ENCODE results near the gene MGMT. TPM values are rescaled to one million over a fixed set of nuclear protein-coding genes. Genes with fewer than 3 reads are reported as not detected.

The MGMT gene
- total and polyA plus RNA-seq, 2 donors (not counting 3 experiments of a cell fraction or from before 2014, with no cell fraction given): 15.0 to 15.2 TPM

DNA sequence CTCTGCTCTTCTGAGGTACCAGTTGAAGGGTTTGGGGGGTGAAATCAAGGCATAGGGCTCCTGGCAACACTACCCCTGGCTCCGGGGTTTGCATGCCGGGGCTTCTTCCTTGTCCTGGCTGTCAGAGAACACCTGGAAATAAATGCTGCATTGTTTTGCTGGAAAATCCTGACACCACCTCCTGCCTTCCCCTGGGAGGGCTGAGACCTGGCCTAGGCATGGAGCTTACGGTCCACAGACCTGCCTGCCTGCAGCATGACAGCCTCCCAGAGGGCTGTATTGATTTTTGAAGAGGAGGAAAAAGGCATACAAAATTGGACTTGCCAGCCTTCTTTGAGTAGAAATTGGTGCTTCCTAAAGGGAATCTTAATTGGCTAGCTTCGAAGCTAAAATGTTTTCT is 227.1 kb downstream of the MGMT start:
- intact Hi-C loops (cut with micrococcal nuclease): no loop called here
- POLR2A ChIA-PET: no interaction called here

DNA sequence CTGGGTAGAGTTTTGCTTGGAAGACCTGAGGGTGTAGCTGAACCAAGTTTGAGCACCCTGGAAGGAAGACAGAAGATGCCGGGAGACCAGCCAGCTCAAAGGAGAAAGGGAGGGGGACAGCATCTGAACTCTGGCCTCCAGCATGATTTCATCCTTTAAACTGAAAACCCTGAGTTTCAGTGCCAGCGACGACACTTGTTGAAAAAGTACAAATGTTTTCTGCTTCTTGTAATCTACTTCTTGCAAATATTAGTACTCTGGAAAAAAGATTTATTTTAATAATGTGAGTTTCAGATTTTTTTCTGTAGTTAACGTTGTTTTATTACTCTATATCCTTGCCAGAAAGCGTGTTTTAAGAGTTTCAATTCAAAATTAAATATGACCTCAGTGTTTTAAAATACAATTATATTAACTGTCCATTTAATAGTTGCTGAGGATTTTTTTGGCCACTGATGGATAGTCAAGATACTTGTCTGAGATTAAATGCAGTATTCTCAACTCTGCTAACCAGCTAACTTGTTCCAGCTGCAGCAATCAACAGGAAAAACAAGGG is 227.7 kb downstream of the MGMT start:
- Histone ChIP-seq H3K27me3 (ENCODE audit: control insufficient read depth in 2 of 2, insufficient read depth in 2 of 2, low read length in 2 of 2) (no peaks in the 10 kb centered on the region), H3K79me2 (ENCODE audit: control insufficient read depth, insufficient read depth, low read length) (no peaks in the 10 kb centered on the region), H3K4me3 (replicated peaks in 1 of 3; ENCODE audit: insufficient read depth in 1 of 3, low read depth in 1 of 3, low read length in 3 of 3) (no peak overlapping the region), H3K9me3 (replicated peaks; ENCODE audit: control insufficient read depth, insufficient read depth, low read length) (no peaks in the 10 kb centered on the region), H3K9ac (replicated peaks; ENCODE audit: extremely low read depth, insufficient read depth, low read length) (no peak overlapping the region), H3K4me1 (ENCODE audit: control insufficient read depth, extremely low read depth, insufficient read depth, low read length) (no peaks in the 10 kb centered on the region), H3K4me2 (ENCODE audit: insufficient read depth, low read length) (no peak overlapping the region), H3K36me3 (ENCODE audit: control insufficient read depth in 2 of 2, extremely low read depth in 1 of 2, insufficient read depth in 2 of 2, low read length in 2 of 2) (no peaks in the 10 kb centered on the region), H2AFZ (ENCODE audit: low read depth, low read length) (no peak overlapping the region), H3K9me1 (replicated peaks; ENCODE audit: control insufficient read depth, extremely low read depth, insufficient read depth, low read length) (no peaks in the 10 kb centered on the region), H3K27ac (ENCODE audit: insufficient read depth, low read depth, low read length) (no peak overlapping the region), H4K20me1 (replicated peaks; ENCODE audit: control insufficient read depth, extremely low read depth, insufficient read depth, low read length) (no peaks in the 10 kb centered on the region)
- no peak for FAIRE-seq
- dilution Hi-C loops (cut with MboI; ENCODE audit: extremely low pct_ligation_motif_present, low sequenced_read_pairs): no loop called here
- no TSS peak for BruUV-seq (replicated peaks)
- no peak for TF ChIP-seq GATA2 (IDR thresholded peaks at IDR 0.05; ENCODE audit: insufficient read depth, insufficient read length, low read depth, low read length)
- TF ChIP-seq, protein P1, sequence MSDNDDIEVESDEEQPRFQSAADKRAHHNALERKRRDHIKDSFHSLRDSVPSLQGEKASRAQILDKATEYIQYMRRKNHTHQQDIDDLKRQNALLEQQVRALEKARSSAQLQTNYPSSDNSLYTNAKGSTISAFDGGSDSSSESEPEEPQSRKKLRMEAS (IDR thresholded peaks at IDR 0.05; ENCODE audit: insufficient read depth, insufficient read length): no peak
- ChIA-PET CTCF (no interaction called here), POLR2A (no interaction called here)
- intact Hi-C loops (cut with micrococcal nuclease): no loop called here
- DNase-seq (ENCODE audit: low read depth, low spot score): no peak

More for the DNA sequence above, 227.1 kb downstream of the MGMT start:
- no peaks in the 10 kb centered on the region for H3K4me1 ChIP-seq (ENCODE audit: control insufficient read depth, extremely low read depth, insufficient read depth, low read length)
- no peaks in the 10 kb centered on the region for H3K36me3 ChIP-seq (ENCODE audit: control insufficient read depth in 2 of 2, extremely low read depth in 1 of 2, insufficient read depth in 2 of 2, low read length in 2 of 2)
- H4K20me1 ChIP-seq (replicated peaks; ENCODE audit: control insufficient read depth, extremely low read depth, insufficient read depth, low read length): no peaks in the 10 kb centered on the region
- no peak overlapping the region for H3K4me3 ChIP-seq (replicated peaks in 1 of 3; ENCODE audit: insufficient read depth in 1 of 3, low read depth in 1 of 3, low read length in 3 of 3)
- no peaks in the 10 kb centered on the region for H3K9me3 ChIP-seq (replicated peaks; ENCODE audit: control insufficient read depth, insufficient read depth, low read length)
- no peak overlapping the region for H3K4me2 ChIP-seq (ENCODE audit: insufficient read depth, low read length)
- H3K27me3 ChIP-seq (ENCODE audit: control insufficient read depth in 2 of 2, insufficient read depth in 2 of 2, low read length in 2 of 2): no peaks in the 10 kb centered on the region
- DNase-seq (ENCODE audit: low read depth, low spot score): no peak
- H3K27ac ChIP-seq (ENCODE audit: insufficient read depth, low read depth, low read length): no peak overlapping the region
- BruUV-seq (replicated peaks): no TSS peak
- dilution Hi-C loops (cut with MboI; ENCODE audit: extremely low pct_ligation_motif_present, low sequenced_read_pairs): no loop called here
- H2AFZ ChIP-seq (ENCODE audit: low read depth, low read length): no peak overlapping the region
- no peaks in the 10 kb centered on the region for H3K9me1 ChIP-seq (replicated peaks; ENCODE audit: control insufficient read depth, extremely low read depth, insufficient read depth, low read length)
- CTCF ChIA-PET: no interaction called here
- H3K9ac ChIP-seq (replicated peaks; ENCODE audit: extremely low read depth, insufficient read depth, low read length): no peak overlapping the region
- H3K79me2 ChIP-seq (ENCODE audit: control insufficient read depth, insufficient read depth, low read length): no peaks in the 10 kb centered on the region
- TF ChIP-seq, protein P1 (IDR thresholded peaks at IDR 0.05; ENCODE audit: insufficient read depth, insufficient read length): no peak
- no peak for TF ChIP-seq GATA2 (IDR thresholded peaks at IDR 0.05; ENCODE audit: insufficient read depth, insufficient read length, low read depth, low read length)
- TF ChIP-seq POLR2AphosphoS5 (IDR thresholded peaks at IDR 0.05; ENCODE audit: insufficient read depth, low read depth, low read length): no peak
- TF ChIP-seq POLR2A (IDR thresholded peaks at IDR 0.05; ENCODE audit: low read depth, low read length): no peak
- TF ChIP-seq JUN (IDR thresholded peaks at IDR 0.05; ENCODE audit: borderline replicate concordance, insufficient read depth, insufficient read length, low read depth): no peak
- no peak for TF ChIP-seq EZH2 (IDR thresholded peaks at IDR 0.05; ENCODE audit: borderline replicate concordance, low read depth, low read length, severe bottlenecking)
- TF ChIP-seq FOS (IDR thresholded peaks at IDR 0.05; ENCODE audit: borderline replicate concordance, insufficient read depth, low read length): no peak
- FAIRE-seq: no peak
